ENCODE results near the gene TSNAX.

Gene TSNAX

DNA sequence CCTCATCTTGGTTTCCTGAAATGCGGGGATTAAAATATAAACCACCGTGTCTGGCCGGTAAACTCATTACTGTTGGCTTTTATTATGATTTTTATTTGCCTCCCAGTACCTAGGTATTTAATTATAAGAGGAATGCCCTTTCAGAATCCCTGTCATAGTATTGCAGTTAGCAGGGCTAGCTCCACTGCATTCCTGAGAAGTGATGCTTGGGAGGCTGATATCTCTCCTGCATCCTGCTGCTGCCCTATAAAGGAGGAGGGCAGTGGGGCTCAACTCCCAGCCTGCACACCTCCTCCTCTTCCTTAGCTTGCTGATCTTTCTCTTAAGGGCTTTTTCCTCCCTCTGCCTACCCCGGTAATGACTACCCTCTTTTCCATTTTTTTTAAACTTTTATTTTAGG, 78.2 kb downstream of the TSNAX start:
- no peaks in the 10 kb centered on the region for H4K20me1 ChIP-seq (ENCODE audit: insufficient read depth, low read length, poor library complexity, severe bottlenecking)
- H3K4me2 ChIP-seq (ENCODE audit: low read depth, low read length, poor library complexity, severe bottlenecking) = no peak overlapping the region
- TF ChIP-seq EZH2phosphoT487 (IDR thresholded peaks at IDR 0.05; ENCODE audit: borderline replicate concordance) = no peak
- TF ChIP-seq, protein P1, sequence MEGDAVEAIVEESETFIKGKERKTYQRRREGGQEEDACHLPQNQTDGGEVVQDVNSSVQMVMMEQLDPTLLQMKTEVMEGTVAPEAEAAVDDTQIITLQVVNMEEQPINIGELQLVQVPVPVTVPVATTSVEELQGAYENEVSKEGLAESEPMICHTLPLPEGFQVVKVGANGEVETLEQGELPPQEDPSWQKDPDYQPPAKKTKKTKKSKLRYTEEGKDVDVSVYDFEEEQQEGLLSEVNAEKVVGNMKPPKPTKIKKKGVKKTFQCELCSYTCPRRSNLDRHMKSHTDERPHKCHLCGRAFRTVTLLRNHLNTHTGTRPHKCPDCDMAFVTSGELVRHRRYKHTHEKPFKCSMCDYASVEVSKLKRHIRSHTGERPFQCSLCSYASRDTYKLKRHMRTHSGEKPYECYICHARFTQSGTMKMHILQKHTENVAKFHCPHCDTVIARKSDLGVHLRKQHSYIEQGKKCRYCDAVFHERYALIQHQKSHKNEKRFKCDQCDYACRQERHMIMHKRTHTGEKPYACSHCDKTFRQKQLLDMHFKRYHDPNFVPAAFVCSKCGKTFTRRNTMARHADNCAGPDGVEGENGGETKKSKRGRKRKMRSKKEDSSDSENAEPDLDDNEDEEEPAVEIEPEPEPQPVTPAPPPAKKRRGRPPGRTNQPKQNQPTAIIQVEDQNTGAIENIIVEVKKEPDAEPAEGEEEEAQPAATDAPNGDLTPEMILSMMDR (conservative IDR thresholded peaks at IDR 0.05; ENCODE audit: low read length) = no peak

DNA sequence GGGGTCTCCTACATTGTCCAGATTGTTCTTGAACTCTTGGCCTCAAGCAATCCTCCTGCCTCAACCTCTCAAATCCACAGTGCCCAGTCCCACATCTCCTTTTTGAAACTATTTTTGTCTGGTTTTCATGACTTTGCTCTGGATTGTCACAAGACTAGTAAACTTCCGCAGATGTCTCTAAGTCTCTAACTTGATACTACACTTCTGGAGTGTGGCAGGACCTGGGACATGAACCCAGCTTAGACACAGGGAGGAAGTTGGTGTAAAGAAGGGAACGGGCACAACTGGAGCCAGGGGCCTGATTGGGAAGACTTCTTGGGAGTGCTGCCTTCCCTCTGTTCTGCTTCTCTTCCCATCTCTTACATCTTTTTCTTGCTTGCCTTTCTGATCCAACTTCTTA, 81.9 kb downstream of the TSNAX start:
- H2AFZ ChIP-seq (ENCODE audit: low read length) = no peak overlapping the region
- no peaks in the 10 kb centered on the region for H3K9me2 ChIP-seq (replicated peaks; ENCODE audit: low read depth, low read length)

More for the DNA sequence above, 78.2 kb downstream of the TSNAX start:
- Histone ChIP-seq H3K27me3 (ENCODE audit: insufficient read depth, low read length, poor library complexity, severe bottlenecking) (no peaks in the 10 kb centered on the region), H3K4me3 (ENCODE audit: low read length, poor library complexity, severe bottlenecking) (no peak overlapping the region), H3K4me1 (ENCODE audit: insufficient read depth, low read length, poor library complexity, severe bottlenecking) (peaks cover 21% of the 10 kb centered on the region), H3F3A (ENCODE audit: low read depth) (no peaks in the 10 kb centered on the region), H3K9me3 (ENCODE audit: insufficient read depth, low read depth, low read length) (no peaks in the 10 kb centered on the region), H3K79me2 (ENCODE audit: insufficient read depth, low read length) (no peaks in the 10 kb centered on the region), H3K36me3 (ENCODE audit: insufficient read depth, low read length) (no peaks in the 10 kb centered on the region), H2AFZ (ENCODE audit: low read length) (no peak overlapping the region), H3K9me2 (replicated peaks; ENCODE audit: low read depth, low read length) (no peaks in the 10 kb centered on the region), H3K9ac (ENCODE audit: low read depth, low read length, poor library complexity, severe bottlenecking) (no peak overlapping the region)

DNA sequence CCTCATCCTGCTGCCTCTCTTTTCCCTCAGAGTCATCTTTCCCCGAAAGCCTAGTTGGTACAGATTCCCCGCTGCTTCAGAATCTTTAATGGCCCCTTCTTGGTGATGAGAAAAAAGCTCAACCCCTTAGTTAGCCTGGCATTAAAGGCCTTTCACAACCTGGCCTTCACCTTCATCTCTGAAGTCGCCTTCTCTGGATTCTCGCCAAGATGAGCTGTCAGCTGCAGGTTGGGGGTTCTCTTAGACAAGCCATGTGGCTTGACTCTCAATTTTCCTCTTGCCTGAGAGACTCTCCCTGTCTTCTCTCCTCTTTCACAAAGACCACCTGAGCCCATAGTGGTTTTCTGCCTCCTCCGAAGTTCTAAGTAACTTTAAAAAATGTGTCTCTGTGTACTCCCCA, 82.6 kb downstream of the TSNAX start:
- H3K9ac ChIP-seq (ENCODE audit: low read depth, low read length, poor library complexity, severe bottlenecking) = peak overlapping the region; percentile 68

More for the DNA sequence above, 81.9 kb downstream of the TSNAX start:
- no peak overlapping the region for H3K9ac ChIP-seq (ENCODE audit: low read depth, low read length, poor library complexity, severe bottlenecking)
- H3K36me3 ChIP-seq (ENCODE audit: insufficient read depth, low read length) = no peaks in the 10 kb centered on the region
- no peaks in the 10 kb centered on the region for H3K27me3 ChIP-seq (ENCODE audit: insufficient read depth, low read length, poor library complexity, severe bottlenecking)
- no peak overlapping the region for H3K4me2 ChIP-seq (ENCODE audit: low read depth, low read length, poor library complexity, severe bottlenecking)
- no peak overlapping the region for H3K4me3 ChIP-seq (ENCODE audit: low read length, poor library complexity, severe bottlenecking)
- peaks cover 50% of the 10 kb centered on the region for H3K4me1 ChIP-seq (ENCODE audit: insufficient read depth, low read length, poor library complexity, severe bottlenecking)
- peaks cover 16% of the 10 kb centered on the region for H3F3A ChIP-seq (ENCODE audit: low read depth)
- H4K20me1 ChIP-seq (ENCODE audit: insufficient read depth, low read length, poor library complexity, severe bottlenecking) = no peaks in the 10 kb centered on the region
- no peaks in the 10 kb centered on the region for H3K79me2 ChIP-seq (ENCODE audit: insufficient read depth, low read length)
- peaks cover 9% of the 10 kb centered on the region; the same call in 1 of the 2 replicates for H3K9me3 ChIP-seq (ENCODE audit: insufficient read depth, low read depth, low read length)
- TF ChIP-seq EZH2phosphoT487 (IDR thresholded peaks at IDR 0.05; ENCODE audit: borderline replicate concordance) = no peak
- TF ChIP-seq, protein P1 (conservative IDR thresholded peaks at IDR 0.05; ENCODE audit: low read length) = no peak

More for the DNA sequence above, 82.6 kb downstream of the TSNAX start:
- Histone ChIP-seq H3K4me3 (ENCODE audit: low read length, poor library complexity, severe bottlenecking) (no peak overlapping the region), H3K27me3 (ENCODE audit: insufficient read depth, low read length, poor library complexity, severe bottlenecking) (no peaks in the 10 kb centered on the region), H3K9me2 (replicated peaks; ENCODE audit: low read depth, low read length) (no peaks in the 10 kb centered on the region), H2AFZ (ENCODE audit: low read length) (peak overlapping the region; percentile 45), H3K4me1 (ENCODE audit: insufficient read depth, low read length, poor library complexity, severe bottlenecking) (peaks cover 45% of the 10 kb centered on the region), H4K20me1 (ENCODE audit: insufficient read depth, low read length, poor library complexity, severe bottlenecking) (no peaks in the 10 kb centered on the region), H3F3A (ENCODE audit: low read depth) (peaks cover 16% of the 10 kb centered on the region), H3K36me3 (ENCODE audit: insufficient read depth, low read length) (no peaks in the 10 kb centered on the region), H3K4me2 (ENCODE audit: low read depth, low read length, poor library complexity, severe bottlenecking) (peak overlapping the region; percentile 85), H3K79me2 (ENCODE audit: insufficient read depth, low read length) (no peaks in the 10 kb centered on the region), H3K9me3 (ENCODE audit: insufficient read depth, low read depth, low read length) (peaks cover 9% of the 10 kb centered on the region; the same call in 1 of the 2 replicates)
- TF ChIP-seq, protein P1 (conservative IDR thresholded peaks at IDR 0.05; ENCODE audit: low read length) = no peak
- TF ChIP-seq EZH2phosphoT487 (IDR thresholded peaks at IDR 0.05; ENCODE audit: borderline replicate concordance) = no peak
